Esophagus squamous epithelium (tissue), 5 donors: ENCODE data around the gene TMEM185B. TPM values are rescaled to one million over a fixed set of nuclear protein-coding genes. Genes with fewer than 3 reads are reported as not detected.

Source experiments
- DNase-seq: peaks from one replicate; lab custom pipeline; 2025; lab: John Stamatoyannopoulos, UW
- H3K27ac ChIP-seq, 4 donors: fragments of 200-600 bp; sonication (generic); one replicate each; pipeline ENCODE4 v1.5.1; 2016 to 2019; ENCODE audit warnings: mild to moderate bottlenecking in 1 of 4
- H3K27me3 ChIP-seq, 4 donors: fragments of 200-600 bp; sonication (generic); 1 replicate in 3 of 4; 2 replicates in 1 of 4; pipeline versions ENCODE4 v1.5.1 to v1.6.0; 2017 to 2021; ENCODE audit warnings: antibody characterized with exemption in 1 of 4
- H3K36me3 ChIP-seq, 3 donors: fragments of 200-600 bp; sonication (generic); one replicate each; pipeline ENCODE4 v1.5.1; 2016 to 2019
- H3K4me1 ChIP-seq, 3 donors: fragments of 200-600 bp; sonication (generic); one replicate each; pipeline ENCODE4 v1.5.1; 2017 to 2019
- H3K4me3 ChIP-seq, 4 donors: fragments of 200-600 bp; sonication (generic); 1 replicate in 3 of 4; 2 replicates in 1 of 4; pipeline ENCODE4 v1.5.1; 2016 to 2019; ENCODE audit warnings: mild to moderate bottlenecking in 2 of 4, moderate library complexity in 1 of 4
- H3K9me3 ChIP-seq, 3 donors: fragments of 200-600 bp; sonication (generic); one replicate each; pipeline ENCODE4 v1.5.1; 2016 to 2019
- POLR2A ChIP-seq, 4 donors: fragments of 450-650 bp; IDR thresholded peaks; one replicate each; pipeline ENCODE4 v1.6.1; 2017; ENCODE audit warnings: antibody characterized with exemption in 4 of 4, mild to moderate bottlenecking in 4 of 4, moderate library complexity in 3 of 4
- WGBS, 2 donors: methylation state at CpG; one replicate each; pipeline ENCODE4 v1.1.5; 2018; 5-methylcytosine and 5-hydroxymethylcytosine counted together
- intact Hi-C: fragments of 100-400 bp; cut with DNase I; formaldehyde crosslinking; loops from one replicate; pipeline ENCODE4 v1.15.0; 2022
- total RNA-seq, 4 donors: library from RNA; depleted of rRNA; stranded (reverse); fragments of >200 nt; gene quantifications; one replicate each; pipeline ENCODE4 v1.1.0, GENCODE V29; 2016
- TF ChIP-seq, protein P1 (sequence below), 6 experiments: fragments of 450-650 bp in 4 of 6; fragments of 200-600 bp in 2 of 6; sonication (generic) in 2 of 6; IDR thresholded peaks; one replicate each; pipeline ENCODE4 v1.5.1; 2016 to 2019; ENCODE audit warnings: antibody characterized with exemption in 6 of 6, mild to moderate bottlenecking in 4 of 6, moderate library complexity in 4 of 6
- donor health status: DM: yes; HTN: yes; CAD: no.

TMEM185B gene
- total RNA-seq, 4 donors from 2014 or later, result 20.9 to 24.8 (median 23.3) TPM

DNA sequence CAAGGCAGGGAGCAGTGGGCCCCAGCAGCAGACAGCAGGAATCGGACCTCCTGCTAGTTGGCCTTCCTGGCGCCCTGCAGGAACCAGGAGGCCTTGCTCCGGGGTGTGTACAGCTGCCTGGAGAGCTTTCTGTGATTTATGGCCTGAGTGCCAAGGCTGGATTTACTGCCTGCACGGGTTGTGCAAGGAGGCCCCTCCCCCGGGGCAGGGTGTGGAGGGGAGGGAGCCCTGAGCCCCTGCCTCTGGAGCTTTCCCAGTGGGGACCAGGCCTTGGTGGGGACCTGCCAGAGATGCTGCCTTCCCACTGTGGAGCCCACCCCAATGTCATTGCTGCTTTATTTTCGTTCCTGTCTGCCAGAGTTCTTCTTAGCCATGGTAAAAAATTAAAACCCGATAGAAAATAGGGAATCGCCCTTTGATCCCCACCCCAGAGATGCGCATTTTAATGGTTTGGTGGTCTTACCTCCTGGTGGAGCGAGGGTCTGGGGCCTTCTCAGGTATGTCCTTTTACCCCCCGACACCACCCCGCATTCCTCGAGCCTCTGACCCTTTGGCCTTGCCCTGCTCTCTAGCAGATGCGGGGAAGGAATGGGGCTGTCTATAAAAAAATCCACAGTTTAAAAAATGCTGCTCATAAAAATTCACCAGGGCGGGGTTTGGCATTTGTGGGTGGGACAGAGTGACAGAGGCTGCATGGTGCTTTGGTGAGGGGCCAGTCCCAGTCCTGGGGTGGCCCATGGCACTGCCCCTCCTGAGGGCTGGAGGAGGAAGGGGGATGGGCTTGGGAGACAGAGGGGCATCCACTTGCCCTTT lies 22.5 kb upstream of the TMEM185B start:
- no peak for DNase-seq
- Histone ChIP-seq H3K27ac (peak overlapping the region; percentile 53 to 78 (median 63)), H3K4me3 (no peak overlapping the region), H3K27me3 (peaks cover 0 to 13% (median 0%) of the 10 kb centered on the region in 4 donors), H3K9me3 (no peaks in the 10 kb centered on the region), H3K36me3 (no peaks in the 10 kb centered on the region), H3K4me1 (peaks cover 14 to 48% (median 28%) of the 10 kb centered on the region in 3 donors)
- WGBS, 2 donors, result 44 to 74% methylated on average over 8 to 9 of the region's 15 CpGs
- intact Hi-C loops, result no loop called here
- TF ChIP-seq, protein P1, sequence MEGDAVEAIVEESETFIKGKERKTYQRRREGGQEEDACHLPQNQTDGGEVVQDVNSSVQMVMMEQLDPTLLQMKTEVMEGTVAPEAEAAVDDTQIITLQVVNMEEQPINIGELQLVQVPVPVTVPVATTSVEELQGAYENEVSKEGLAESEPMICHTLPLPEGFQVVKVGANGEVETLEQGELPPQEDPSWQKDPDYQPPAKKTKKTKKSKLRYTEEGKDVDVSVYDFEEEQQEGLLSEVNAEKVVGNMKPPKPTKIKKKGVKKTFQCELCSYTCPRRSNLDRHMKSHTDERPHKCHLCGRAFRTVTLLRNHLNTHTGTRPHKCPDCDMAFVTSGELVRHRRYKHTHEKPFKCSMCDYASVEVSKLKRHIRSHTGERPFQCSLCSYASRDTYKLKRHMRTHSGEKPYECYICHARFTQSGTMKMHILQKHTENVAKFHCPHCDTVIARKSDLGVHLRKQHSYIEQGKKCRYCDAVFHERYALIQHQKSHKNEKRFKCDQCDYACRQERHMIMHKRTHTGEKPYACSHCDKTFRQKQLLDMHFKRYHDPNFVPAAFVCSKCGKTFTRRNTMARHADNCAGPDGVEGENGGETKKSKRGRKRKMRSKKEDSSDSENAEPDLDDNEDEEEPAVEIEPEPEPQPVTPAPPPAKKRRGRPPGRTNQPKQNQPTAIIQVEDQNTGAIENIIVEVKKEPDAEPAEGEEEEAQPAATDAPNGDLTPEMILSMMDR (IDR thresholded peaks at IDR 0.05), result peak in 1 of 6 experiments; percentile 18
- no peak for TF ChIP-seq POLR2A (IDR thresholded peaks at IDR 0.05)

DNA sequence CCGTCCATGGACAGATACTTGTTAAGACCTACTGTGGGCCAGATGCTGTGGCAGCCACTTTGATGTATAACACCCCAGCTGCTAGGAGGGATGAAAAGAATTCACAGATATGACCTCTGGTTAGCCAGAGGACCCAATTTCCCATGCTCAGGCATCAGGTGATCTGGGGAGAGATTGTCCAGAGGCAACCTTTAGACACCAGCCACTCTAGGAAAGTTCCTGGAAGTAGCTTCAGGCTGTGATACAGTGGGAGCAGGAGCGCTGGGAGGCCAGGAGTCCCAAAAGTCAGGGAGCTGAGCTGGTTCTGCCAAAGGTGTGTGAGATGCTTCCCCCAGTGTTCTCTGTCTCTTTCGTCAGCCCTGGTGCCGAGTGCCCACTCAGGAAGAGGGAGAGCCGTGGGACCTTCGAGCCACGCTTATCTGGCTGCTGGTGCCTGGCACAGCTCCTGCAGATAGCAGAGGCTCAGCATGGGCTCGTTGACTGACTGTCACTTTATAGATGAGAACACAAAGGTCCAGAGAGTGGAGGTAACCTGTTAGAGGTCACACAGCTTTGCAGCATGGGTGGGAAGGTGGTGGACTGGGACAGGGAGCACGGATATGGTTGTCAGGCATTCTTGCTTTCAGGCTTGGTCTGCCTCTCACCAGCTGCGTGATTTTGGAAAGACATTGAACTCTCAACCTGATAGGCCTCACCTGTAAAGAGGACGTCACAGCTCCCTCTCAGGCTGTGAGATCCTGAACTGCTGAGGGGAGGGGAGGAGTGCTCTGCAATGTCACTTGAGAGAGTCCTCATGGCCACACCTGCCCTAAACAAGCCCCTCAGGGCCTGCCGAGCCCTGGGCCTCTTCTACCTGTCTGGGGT lies 21.7 kb upstream of the TMEM185B start:
- H3K9me3 ChIP-seq, result no peaks in the 10 kb centered on the region
- no peaks in the 10 kb centered on the region for H3K36me3 ChIP-seq
- H3K4me3 ChIP-seq, result no peak overlapping the region
- no peak for TF ChIP-seq POLR2A (IDR thresholded peaks at IDR 0.05)
- TF ChIP-seq, protein P1 (IDR thresholded peaks at IDR 0.05), result no peak
- H3K27me3 ChIP-seq, result peaks cover 0 to 7% (median 0%) of the 10 kb centered on the region in 4 donors
- no peak for DNase-seq
- peak overlapping the region; percentile 53 to 78 (median 63) for H3K27ac ChIP-seq
- peaks cover 14 to 56% (median 32%) of the 10 kb centered on the region in 3 donors for H3K4me1 ChIP-seq
- 74 to 83% methylated on average over 4 to 10 of the region's 12 CpGs for WGBS, 2 donors
- intact Hi-C loops, result no loop called here

DNA sequence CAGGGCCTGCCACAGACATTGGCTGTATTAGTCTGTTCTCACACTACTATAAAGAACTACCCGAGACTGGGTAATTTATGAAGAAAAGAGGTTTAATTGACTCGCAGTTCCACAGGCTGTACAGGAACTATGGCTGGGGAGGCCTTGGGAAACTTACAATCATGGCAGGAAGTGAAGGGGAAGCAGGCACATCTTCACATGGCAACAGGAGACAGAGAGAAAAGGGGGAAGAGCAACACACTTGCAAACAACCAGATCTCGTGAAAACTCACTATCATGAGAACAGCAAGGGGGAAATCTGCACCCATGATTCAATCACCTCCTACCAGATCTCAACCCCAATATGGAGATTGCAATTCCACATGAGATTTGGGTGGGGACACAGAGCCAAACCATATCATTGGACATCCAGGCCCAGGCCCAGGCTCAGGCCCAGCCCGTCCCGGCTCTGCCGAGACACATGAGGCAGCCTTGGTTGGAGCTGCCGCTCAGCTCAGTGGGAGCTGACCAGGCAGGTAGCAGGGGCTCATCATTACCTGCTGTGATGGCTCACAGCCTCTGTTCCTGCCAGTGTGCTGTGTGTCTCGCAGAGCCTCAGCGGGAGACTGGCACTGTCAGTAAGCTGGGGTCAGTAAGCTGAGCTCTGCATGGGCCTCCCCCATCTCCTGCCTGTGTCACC lies 20.8 kb upstream of the TMEM185B start:
- Histone ChIP-seq H3K36me3 (no peaks in the 10 kb centered on the region), H3K4me1 (peaks cover 19 to 65% (median 41%) of the 10 kb centered on the region in 3 donors), H3K27me3 (peaks cover 0 to 7% (median 0%) of the 10 kb centered on the region in 4 donors), H3K27ac (no peak overlapping the region), H3K9me3 (no peaks in the 10 kb centered on the region), H3K4me3 (no peak overlapping the region)
- DNase-seq, result no peak
- intact Hi-C loops, result no loop called here
- TF ChIP-seq POLR2A (IDR thresholded peaks at IDR 0.05), result no peak
- TF ChIP-seq, protein P1 (IDR thresholded peaks at IDR 0.05), result no peak
- 94 to 95% methylated on average over 7 of the region's 9 CpGs for WGBS, 2 donors

DNA sequence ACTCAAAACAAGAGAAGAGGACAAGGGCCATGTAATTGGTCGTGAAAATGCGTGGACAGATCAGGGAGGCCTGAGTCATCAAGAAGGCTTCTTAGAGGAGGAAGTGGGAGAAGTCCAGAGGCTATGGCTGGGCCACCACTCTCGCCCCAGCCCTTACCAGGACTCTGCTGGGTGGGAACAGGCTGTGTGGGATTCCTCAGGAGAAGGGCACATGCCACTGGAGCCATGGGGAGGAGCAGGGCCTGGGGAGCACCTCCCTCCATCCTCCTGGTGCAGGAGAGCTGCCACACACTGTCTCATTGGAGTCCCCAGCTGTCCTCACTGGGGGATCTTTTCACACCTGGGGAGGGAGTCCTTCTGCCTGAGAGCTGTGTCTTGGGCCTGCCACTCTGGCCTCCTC lies 20.0 kb upstream of the TMEM185B start:
- Histone ChIP-seq H3K27me3 (peaks cover 0 to 4% (median 0%) of the 10 kb centered on the region in 4 donors), H3K27ac (peak overlapping the region in 1 of 4 donors; percentile 28), H3K9me3 (no peaks in the 10 kb centered on the region), H3K36me3 (no peaks in the 10 kb centered on the region), H3K4me3 (no peak overlapping the region), H3K4me1 (peaks cover 19 to 73% (median 49%) of the 10 kb centered on the region in 3 donors)
- intact Hi-C loops, result no loop called here
- DNase-seq, result no peak
- TF ChIP-seq, protein P1 (IDR thresholded peaks at IDR 0.05), result no peak
- TF ChIP-seq POLR2A (IDR thresholded peaks at IDR 0.05), result no peak
- 50 to 63% methylated on average over 1 to 3 of the region's 3 CpGs for WGBS, 2 donors
